IMR-90 (cell line): Measurements from ENCODE around the gene MRGPRX2. TPM values are rescaled to one million over a fixed set of nuclear protein-coding genes. Genes with fewer than 3 reads are reported as not detected.

Experiments
- ATAC-seq: fragments of 200-7000 bp; cut with Tn5 transposase; 2 replicates; pipeline ENCODE4 v1.9.1; 2020; ENCODE audit warnings: low read depth, mild to moderate bottlenecking, moderate library complexity
- BruUV-seq: library from RNA; stranded (reverse); fragments of 400-500 nt; replicated peaks from 2 replicates; lab custom pipeline; 2021; lab: Mats Ljungman, UMichigan
- CTCF ChIA-PET: fragments of 300-600 bp; formaldehyde crosslinking; extraction: SDS; loops from one replicate; lab custom pipeline; 2021; ENCODE audit warnings: antibody characterized with exemption; lab: Yijun Ruan, JAX
- POLR2A ChIA-PET: fragments of 300-600 bp; sonication (Branson Sonifier 250); formaldehyde crosslinking; loops from one replicate; lab custom pipeline; 2022; ENCODE audit warnings: antibody characterized with exemption; ENCODE audit not compliant: unreplicated experiment; lab: Charles Lee
- DNase-seq: peaks from one replicate; pipeline ENCODE4 v3.0.0; 2013
- H2AFZ ChIP-seq: replicated peaks from 2 replicates; pipeline ENCODE3; 2013; ENCODE audit warnings: low read length, mild to moderate bottlenecking; ENCODE audit not compliant: poor library complexity
- H2AK5ac ChIP-seq: 2 replicates; pipeline ENCODE4 v1.6.1; 2013; ENCODE audit warnings: low read depth, low read length, inconsistent platforms
- H2AK9ac ChIP-seq: replicated peaks from 2 replicates; pipeline ENCODE3; 2013; ENCODE audit warnings: mild to moderate bottlenecking, low read depth, low read length, moderate library complexity; ENCODE audit not compliant: poor library complexity
- H2BK120ac ChIP-seq: 2 replicates; pipeline ENCODE4 v1.6.1; 2013; ENCODE audit warnings: low read depth, low read length, inconsistent platforms
- H2BK15ac ChIP-seq: 3 replicates; pipeline ENCODE4 v1.6.1; 2013; ENCODE audit warnings: low read depth, low read length, inconsistent platforms
- H2BK20ac ChIP-seq: 2 replicates; pipeline ENCODE4 v1.6.1; 2013; ENCODE audit warnings: low read depth, mild to moderate bottlenecking, inconsistent platforms, low read length, moderate library complexity
- H2BK5ac ChIP-seq: 2 replicates; pipeline ENCODE4 v1.6.1; 2013; ENCODE audit warnings: mild to moderate bottlenecking, low read depth, low read length, inconsistent platforms; ENCODE audit not compliant: poor library complexity, severe bottlenecking
- H3K14ac ChIP-seq: replicated peaks from 2 replicates; pipeline ENCODE4 v1.6.1; 2013; ENCODE audit warnings: low read depth, low read length, inconsistent platforms
- H3K18ac ChIP-seq: 2 replicates; pipeline ENCODE4 v1.6.1; 2013; ENCODE audit warnings: low read depth, low read length, control low read depth
- H3K23ac ChIP-seq: 2 replicates; pipeline ENCODE4 v1.6.1; 2013; ENCODE audit warnings: low read depth, low read length, inconsistent platforms
- H3K27ac ChIP-seq: 2 replicates; pipeline ENCODE4 v1.5.1; 2013; ENCODE audit warnings: mild to moderate bottlenecking, control low read depth, low read length; ENCODE audit not compliant: insufficient read depth
- H3K27me3 ChIP-seq: 2 replicates; pipeline ENCODE4 v1.6.1; 2013; ENCODE audit warnings: low read length; ENCODE audit not compliant: control insufficient read depth, insufficient read depth
- H3K36me3 ChIP-seq: 2 replicates; pipeline ENCODE4 v1.6.1; 2013; ENCODE audit warnings: low read length, mixed read lengths; ENCODE audit not compliant: control insufficient read depth, insufficient read depth
- H3K4ac ChIP-seq: 2 replicates; pipeline ENCODE4 v1.6.1; 2013; ENCODE audit warnings: low read depth, low read length, inconsistent platforms
- H3K4me1 ChIP-seq: 2 replicates; pipeline ENCODE4 v1.6.1; 2013; ENCODE audit warnings: low read length, mixed read lengths; ENCODE audit not compliant: control insufficient read depth, insufficient read depth
- H3K4me2 ChIP-seq: 2 replicates; pipeline ENCODE4 v1.6.1; 2013; ENCODE audit warnings: low read depth, mild to moderate bottlenecking, control low read depth, low read length, moderate library complexity
- H3K4me3 ChIP-seq: 2 replicates; pipeline ENCODE4 v1.5.1; 2013; ENCODE audit warnings: low read depth, mild to moderate bottlenecking, control low read depth, low read length, moderate library complexity; ENCODE audit not compliant: insufficient read depth
- H3K56ac ChIP-seq: 2 replicates; pipeline ENCODE4 v1.6.1; 2013; ENCODE audit warnings: low read length, inconsistent platforms; ENCODE audit not compliant: insufficient read depth; ENCODE audit errors: extremely low read depth
- H3K79me1 ChIP-seq, 2 experiments: 2 replicates each; pipeline ENCODE4 v1.6.1; 2013; ENCODE audit warnings: low read length in 2 of 2, inconsistent platforms in 1 of 2, low read depth in 1 of 2
- H3K9ac ChIP-seq: 2 replicates; pipeline ENCODE4 v1.6.1; 2013; ENCODE audit warnings: low read depth, low read length, control low read depth
- H3K9me1 ChIP-seq: 2 replicates; pipeline ENCODE4 v1.6.1; 2013; ENCODE audit warnings: low read length, inconsistent platforms; ENCODE audit not compliant: insufficient read depth
- H3K9me3 ChIP-seq: 2 replicates; pipeline ENCODE4 v1.6.1; 2013; ENCODE audit warnings: low read length; ENCODE audit not compliant: control insufficient read depth, insufficient read depth
- H4K20me1 ChIP-seq: 2 replicates; pipeline ENCODE4 v1.6.1; 2013; ENCODE audit warnings: low read length, inconsistent platforms; ENCODE audit not compliant: insufficient read depth
- H4K5ac ChIP-seq: 2 replicates; pipeline ENCODE4 v1.6.1; 2013; ENCODE audit warnings: mild to moderate bottlenecking, low read depth, low read length, control low read depth
- H4K8ac ChIP-seq, 2 experiments: 2 replicates each; pipeline ENCODE4 v1.6.1; 2013; ENCODE audit warnings: low read depth in 2 of 2, low read length in 2 of 2, control low read depth in 1 of 2, inconsistent platforms in 1 of 2
- H4K91ac ChIP-seq: 2 replicates; pipeline ENCODE4 v1.6.1; 2013; ENCODE audit warnings: low read depth, low read length, inconsistent platforms; ENCODE audit not compliant: insufficient read depth
- BHLHE40 ChIP-seq: fragments of 150-350 bp; IDR thresholded peaks from 2 replicates; pipeline ENCODE4 v1.6.1; 2016; ENCODE audit warnings: mild to moderate bottlenecking, low read depth, low read length
- CHD1 ChIP-seq: IDR thresholded peaks from 2 replicates; pipeline ENCODE4 v1.6.1; 2012; ENCODE audit warnings: low read depth, low read length, improper control_type of control experiment
- ELK1 ChIP-seq: fragments of 150-350 bp; IDR thresholded peaks from 2 replicates; pipeline ENCODE4 v1.6.1; 2016; ENCODE audit warnings: low read depth, mild to moderate bottlenecking, low read length, moderate library complexity, borderline replicate concordance
- FOS ChIP-seq: fragments of 150-350 bp; IDR thresholded peaks from 2 replicates; pipeline ENCODE4 v1.6.1; 2016; ENCODE audit warnings: low read depth, low read length
- MAFK ChIP-seq: IDR thresholded peaks from 2 replicates; pipeline ENCODE4 v1.6.1; 2012; ENCODE audit warnings: low read depth, low read length, improper control_type of control experiment
- NFE2L2 ChIP-seq: fragments of 150-350 bp; IDR thresholded peaks from 2 replicates; pipeline ENCODE4 v1.6.1; 2016; ENCODE audit warnings: low read depth, mild to moderate bottlenecking, low read length
- POLR2A ChIP-seq: IDR thresholded peaks from 2 replicates; pipeline ENCODE4 v1.6.1; 2012; ENCODE audit warnings: mild to moderate bottlenecking, low read depth, low read length
- RCOR1 ChIP-seq: IDR thresholded peaks from 2 replicates; pipeline ENCODE4 v1.6.1; 2012; ENCODE audit warnings: mild to moderate bottlenecking, low read length, improper control_type of control experiment; ENCODE audit not compliant: insufficient replicate concordance
- SMC3 ChIP-seq: fragments of 150-350 bp; IDR thresholded peaks from 2 replicates; pipeline ENCODE4 v1.6.1; 2016; ENCODE audit warnings: low read depth, mild to moderate bottlenecking, antibody characterized with exemption, low read length, moderate library complexity
- USF2 ChIP-seq: fragments of 150-350 bp; IDR thresholded peaks from 2 replicates; pipeline ENCODE4 v1.6.1; 2017; ENCODE audit warnings: mild to moderate bottlenecking, antibody characterized with exemption, low read length, low read depth
- WGBS, 2 experiments: methylation state at CpG; one replicate each; pipeline versions ENCODE4 v1.1.5 to v1.1.7; 2013; ENCODE audit warnings: missing lambda C conversion rate in 2 of 2; ENCODE audit not compliant: insufficient read length in 1 of 2; ENCODE audit errors: extremely low coverage in 2 of 2; 5-methylcytosine and 5-hydroxymethylcytosine counted together
- dilution Hi-C: fragments of 300-500 bp; cut with HindIII; formaldehyde crosslinking; loops from one replicate; pipeline ENCODE4 v1.14.3; 2018; ENCODE audit warnings: low sequenced_read_pairs; ENCODE audit not compliant: unreplicated experiment
- in situ Hi-C: fragments of 300-500 bp; cut with MboI; formaldehyde crosslinking; loops from 3 replicates; pipeline ENCODE4 v1.14.3; 2019; ENCODE audit warnings: low sequenced_read_pairs, inconsistent platforms, mixed read lengths
- intact Hi-C: fragments of 100-400 bp; cut with micrococcal nuclease; formaldehyde crosslinking; loops from 2 replicates; pipeline ENCODE4 v1.10.0; 2022
- polyA plus RNA-seq, 3 experiments: library from polyadenylated mRNA; depleted of rRNA; stranded (reverse); fragments of >200 nt; gene quantifications; 2 replicates each; pipeline ENCODE4 v1.2.3, GENCODE V29; 2012; ENCODE audit warnings: low replicate concordance in 1 of 3
- total RNA-seq: library from RNA; depleted of rRNA; stranded (reverse); fragments of >200 nt; gene quantifications from 2 replicates; pipeline ENCODE4 v1.2.3, GENCODE V29; 2012
- TF ChIP-seq, protein P1 (sequence below): conservative IDR thresholded peaks from 2 replicates; pipeline ENCODE4 v1.5.1; 2012; ENCODE audit warnings: mild to moderate bottlenecking, low read depth, low read length, improper control_type of control experiment

Gene MRGPRX2
- total and polyA plus RNA-seq, 2 of the 4 experiments (the other 2 are of a cell fraction) = not detected

DNA sequence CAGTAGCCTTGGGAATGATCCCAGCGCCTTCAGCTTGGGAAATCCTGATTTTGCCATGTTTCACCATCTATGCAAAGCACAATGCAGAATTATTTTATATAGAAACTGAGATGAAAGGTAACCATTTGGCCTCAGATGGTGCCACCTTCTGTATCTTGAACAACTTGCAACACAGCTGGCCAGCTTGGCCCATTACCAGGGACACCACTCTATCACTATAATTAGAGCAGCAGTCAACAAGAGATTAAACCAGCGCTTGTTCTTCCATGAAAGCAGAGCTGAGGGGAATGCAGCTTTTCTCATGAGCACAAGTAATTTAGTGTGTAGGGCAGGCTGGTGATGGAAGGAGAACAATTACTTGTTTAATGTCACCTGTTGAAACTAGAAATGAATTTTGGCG is 49.8 kb upstream of the MRGPRX2 start:
- Histone ChIP-seq H2AK9ac (no peak overlapping the region), H3K27me3 (peaks cover 27% of the 10 kb centered on the region), H2AFZ (no peak overlapping the region), H3K18ac (no peak overlapping the region), H3K4me2 (no peak overlapping the region), H3K4ac (no peak overlapping the region), H3K9me3 (no peaks in the 10 kb centered on the region), H4K8ac (no peak overlapping the region), H3K56ac (no peak overlapping the region), H3K27ac (no peak overlapping the region), H4K20me1 (no peaks in the 10 kb centered on the region), H3K23ac (no peak overlapping the region), H3K9me1 (no peaks in the 10 kb centered on the region), H2BK120ac (no peak overlapping the region), H3K14ac (no peak overlapping the region), H3K4me1 (no peaks in the 10 kb centered on the region), H2BK5ac (no peak overlapping the region), H4K91ac (no peak overlapping the region), H3K9ac (no peak overlapping the region), H4K5ac (no peak overlapping the region), H3K4me3 (no peak overlapping the region), H2AK5ac (no peak overlapping the region), H2BK15ac (no peak overlapping the region), H3K36me3 (no peaks in the 10 kb centered on the region), H2BK20ac (no peak overlapping the region), H3K79me1 (no peaks in the 10 kb centered on the region)
- DNase-seq = no peak
- WGBS, 2 experiments = no CpG with 5 or more reads among the region's 3 CpGs
- intact Hi-C loops = no loop called here
- dilution Hi-C loops = no loop called here
- POLR2A ChIA-PET = no interaction called here
- ATAC-seq = no peak
- CTCF ChIA-PET = no interaction called here
- in situ Hi-C loops = no loop called here
- BruUV-seq = no TSS peak
- TF ChIP-seq ELK1 = no peak
- TF ChIP-seq, protein P1, sequence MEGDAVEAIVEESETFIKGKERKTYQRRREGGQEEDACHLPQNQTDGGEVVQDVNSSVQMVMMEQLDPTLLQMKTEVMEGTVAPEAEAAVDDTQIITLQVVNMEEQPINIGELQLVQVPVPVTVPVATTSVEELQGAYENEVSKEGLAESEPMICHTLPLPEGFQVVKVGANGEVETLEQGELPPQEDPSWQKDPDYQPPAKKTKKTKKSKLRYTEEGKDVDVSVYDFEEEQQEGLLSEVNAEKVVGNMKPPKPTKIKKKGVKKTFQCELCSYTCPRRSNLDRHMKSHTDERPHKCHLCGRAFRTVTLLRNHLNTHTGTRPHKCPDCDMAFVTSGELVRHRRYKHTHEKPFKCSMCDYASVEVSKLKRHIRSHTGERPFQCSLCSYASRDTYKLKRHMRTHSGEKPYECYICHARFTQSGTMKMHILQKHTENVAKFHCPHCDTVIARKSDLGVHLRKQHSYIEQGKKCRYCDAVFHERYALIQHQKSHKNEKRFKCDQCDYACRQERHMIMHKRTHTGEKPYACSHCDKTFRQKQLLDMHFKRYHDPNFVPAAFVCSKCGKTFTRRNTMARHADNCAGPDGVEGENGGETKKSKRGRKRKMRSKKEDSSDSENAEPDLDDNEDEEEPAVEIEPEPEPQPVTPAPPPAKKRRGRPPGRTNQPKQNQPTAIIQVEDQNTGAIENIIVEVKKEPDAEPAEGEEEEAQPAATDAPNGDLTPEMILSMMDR = no peak
- no peak for TF ChIP-seq USF2
- TF ChIP-seq RCOR1 = no peak
- no peak for TF ChIP-seq CHD1
- TF ChIP-seq NFE2L2 = no peak
- TF ChIP-seq FOS = no peak
- no peak for TF ChIP-seq BHLHE40
- no peak for TF ChIP-seq MAFK
- TF ChIP-seq POLR2A = no peak
- no peak for TF ChIP-seq SMC3
